Uterus (tissue), 4 donors: ENCODE data around the gene ARL1. TPM values are rescaled to one million over a fixed set of nuclear protein-coding genes. Genes with fewer than 3 reads are reported as not detected.
A peak's percentile ranks its signal among the peaks of the same experiment; 100 is the strongest.
"Not testable (repeated sequence)": the region's sequence is repeated elsewhere in the genome, so short reads cannot be mapped to it uniquely, and the experiment has no call there.

ENCODE experiments used
- DNase-seq, 2 donors: peaks; one replicate each; pipeline ENCODE4 v3.0.0-alpha.2; 2019 to 2020
- H3K27ac ChIP-seq, 2 donors: fragments of 200-600 bp; sonication (generic); 1 replicate in 1 of 2; 2 replicates in 1 of 2; pipeline ENCODE4 v1.5.1; 2016 to 2018
- H3K27me3 ChIP-seq, 2 donors: fragments of 200-600 bp; sonication (generic); one replicate each; pipeline ENCODE4 v1.5.1; 2018 to 2019; ENCODE audit warnings: control low read depth in 1 of 2
- H3K36me3 ChIP-seq, 2 donors: fragments of 200-600 bp; sonication (generic); one replicate each; pipeline ENCODE4 v1.5.1; 2019; ENCODE audit warnings: control low read depth in 1 of 2
- H3K4me1 ChIP-seq, 2 donors: fragments of 200-600 bp; sonication (generic); one replicate each; pipeline ENCODE4 v1.5.1; 2018 to 2019; ENCODE audit warnings: control low read depth in 1 of 2
- H3K4me3 ChIP-seq, 2 donors: fragments of 200-600 bp; sonication (generic); 1 replicate in 1 of 2; 2 replicates in 1 of 2; pipeline ENCODE4 v1.5.1; 2018 to 2019; ENCODE audit warnings: mild to moderate bottlenecking in 1 of 2
- H3K9me3 ChIP-seq, 2 donors: fragments of 200-600 bp; sonication (generic); one replicate each; pipeline ENCODE4 v1.5.1; 2019; ENCODE audit warnings: control low read depth in 1 of 2
- CTCF ChIP-seq, 4 experiments: fragments of 200-600 bp in 2 of 4; fragments of 450-650 bp in 2 of 4; sonication (generic) in 2 of 4; IDR thresholded peaks; one replicate each; pipeline ENCODE4 v1.5.1; 2016 to 2019; ENCODE audit warnings: antibody characterized with exemption in 4 of 4, mild to moderate bottlenecking in 2 of 4, moderate library complexity in 1 of 4
- POLR2A ChIP-seq, 2 donors: fragments of 450-650 bp; IDR thresholded peaks; one replicate each; pipeline ENCODE4 v1.6.1; 2016; ENCODE audit warnings: antibody characterized with exemption in 2 of 2, mild to moderate bottlenecking in 1 of 2, moderate library complexity in 1 of 2
- intact Hi-C: fragments of 100-400 bp; cut with DNase I; formaldehyde crosslinking; loops from one replicate; pipeline ENCODE4 v1.15.1; 2023; ENCODE audit warnings: low total_unique reads
- total RNA-seq, 4 donors: library from RNA; depleted of rRNA in 3 of 4; stranded (reverse); fragments of >200 nt in 3 of 4; gene quantifications; one replicate each; pipeline versions ENCODE4 v1.1.0 to v1.2.4, GENCODE V29; 2014 to 2023
- donor health status: DM: yes; HTN: yes; CAD: no.

The ARL1 gene
- total RNA-seq, 4 donors from 2014 or later: 26.6 to 164 (median 61.6) TPM

- H3K4me1 ChIP-seq: peaks cover 0 to 6% of the 10 kb centered on the region in 2 donors
- H3K36me3 ChIP-seq: no peaks in the 10 kb centered on the region
- no peak for TF ChIP-seq CTCF (IDR thresholded peaks at IDR 0.05)
- no peak for TF ChIP-seq POLR2A (IDR thresholded peaks at IDR 0.05)
- peak overlapping the region; percentile 92 for H3K27ac ChIP-seq
- intact Hi-C loops: no loop called here
- H3K9me3 ChIP-seq: no peaks in the 10 kb centered on the region
- no peaks in the 10 kb centered on the region for H3K27me3 ChIP-seq
- H3K4me3 ChIP-seq: peak overlapping the region; percentile 66 to 96
- peak in 1 of 2 donors; percentile 17 for DNase-seq
These were observed 530 bp downstream of the ARL1 start for GRCh38 chr12:101407049-101407435.

GRCh38 chr12:101391181-101391580 lies 16.4 kb downstream of the ARL1 start:
- H3K4me1 ChIP-seq: not testable (repeated sequence)

GRCh38 chr12:101379149-101379548 lies 28.4 kb downstream of the ARL1 start:
- no peak for DNase-seq
- Histone ChIP-seq H3K27me3 (no peaks in the 10 kb centered on the region), H3K4me3 (no peak overlapping the region), H3K36me3 (no peaks in the 10 kb centered on the region), H3K4me1 (no peaks in the 10 kb centered on the region), H3K9me3 (no peaks in the 10 kb centered on the region), H3K27ac (no peak overlapping the region)
- TF ChIP-seq CTCF (IDR thresholded peaks at IDR 0.05) (no peak), POLR2A (IDR thresholded peaks at IDR 0.05) (no peak)
- intact Hi-C loops: no loop called here

More at GRCh38 chr12:101391181-101391580, 16.4 kb downstream of the ARL1 start:
- DNase-seq, intact Hi-C loops, H3K9me3 ChIP-seq, H3K4me3 ChIP-seq, H3K36me3 ChIP-seq, H3K27ac ChIP-seq, H3K27me3 ChIP-seq: not testable (repeated sequence)

GRCh38 chr12:101375573-101375972 lies 32.0 kb downstream of the ARL1 start:
- TF ChIP-seq CTCF (IDR thresholded peaks at IDR 0.05) (no peak), POLR2A (IDR thresholded peaks at IDR 0.05) (no peak)
- no peak for DNase-seq
- Histone ChIP-seq H3K27ac (no peak overlapping the region), H3K27me3 (no peaks in the 10 kb centered on the region), H3K36me3 (no peaks in the 10 kb centered on the region), H3K4me1 (no peaks in the 10 kb centered on the region), H3K4me3 (no peak overlapping the region), H3K9me3 (no peaks in the 10 kb centered on the region)
- intact Hi-C loops: no loop called here

- Histone ChIP-seq H3K4me1 (no peaks in the 10 kb centered on the region), H3K36me3 (no peaks in the 10 kb centered on the region), H3K27ac (no peak overlapping the region), H3K9me3 (no peaks in the 10 kb centered on the region), H3K4me3 (no peak overlapping the region), H3K27me3 (no peaks in the 10 kb centered on the region)
- no peak for DNase-seq
- no peak for TF ChIP-seq CTCF (IDR thresholded peaks at IDR 0.05)
- no peak for TF ChIP-seq POLR2A (IDR thresholded peaks at IDR 0.05)
- intact Hi-C loops: no loop called here
These were observed 35.1 kb downstream of the ARL1 start for GRCh38 chr12:101372431-101372830.

GRCh38 chr12:101368016-101368415 lies 39.6 kb downstream of the ARL1 start:
- no peaks in the 10 kb centered on the region for H3K9me3 ChIP-seq
- no peak overlapping the region for H3K27ac ChIP-seq
- no peak overlapping the region for H3K4me3 ChIP-seq
- intact Hi-C loops: no loop called here
- no peaks in the 10 kb centered on the region for H3K36me3 ChIP-seq
- H3K4me1 ChIP-seq: no peaks in the 10 kb centered on the region
- DNase-seq: no peak
- no peak for TF ChIP-seq POLR2A (IDR thresholded peaks at IDR 0.05)
- no peak for TF ChIP-seq CTCF (IDR thresholded peaks at IDR 0.05)
- no peaks in the 10 kb centered on the region for H3K27me3 ChIP-seq
